Activated T-helper 1 cell treated with Interleukin-2 at 50 U/mL for 16 hours (primary cell): Measurements from ENCODE around the gene MEIS2.

ENCODE experiments used
- DNase-seq: peaks from one replicate; pipeline ENCODE4 v3.0.0-alpha.2; 2020; ENCODE audit warnings: low read depth

The MEIS2 gene

GRCh38 chr15:36926427-36926825 lies 173.9 kb downstream of the MEIS2 start:
- no peak for DNase-seq

DNA sequence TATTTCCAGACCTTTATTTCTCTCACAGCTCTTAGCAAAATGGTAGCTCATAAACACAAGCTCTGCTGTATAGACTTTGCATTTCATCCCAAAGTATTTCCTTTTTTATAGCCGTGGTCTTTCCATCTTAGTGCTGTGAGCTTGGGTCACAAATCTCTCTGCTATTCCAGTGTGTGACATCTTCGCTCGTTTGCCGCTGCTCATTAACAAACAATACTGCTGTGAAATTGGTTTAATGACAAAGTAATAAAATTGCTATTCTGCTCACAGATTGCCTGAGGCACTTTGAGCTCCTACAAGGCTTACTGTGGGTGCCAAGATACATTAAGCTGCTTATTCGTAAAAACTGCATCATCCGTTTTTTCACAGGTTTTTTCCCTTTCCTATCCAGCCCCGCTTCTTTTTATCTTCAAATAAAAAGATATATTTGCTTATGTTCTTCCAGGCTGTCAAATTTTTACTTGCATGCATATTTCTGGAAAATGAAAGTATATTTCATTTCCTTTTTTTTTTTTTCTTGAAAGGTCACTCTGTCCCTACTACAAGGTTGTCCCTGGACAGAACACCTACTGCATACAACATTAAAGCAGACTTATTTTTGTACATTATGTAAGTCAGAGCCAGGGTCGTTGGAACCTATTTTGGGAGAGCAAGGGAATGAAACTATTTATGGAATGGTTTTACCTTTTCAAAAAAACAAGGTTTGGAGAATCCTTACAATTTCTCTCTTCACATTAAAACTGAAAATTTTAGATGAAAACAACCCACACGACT lies 174.5 kb downstream of the MEIS2 start:
- DNase-seq, result no peak

GRCh38 chr15:36925049-36925448 lies 175.3 kb downstream of the MEIS2 start:
- DNase-seq, result no peak

GRCh38 chr15:36924034-36924433 lies 176.3 kb downstream of the MEIS2 start:
- no peak for DNase-seq

- no peak for DNase-seq
Observed at GRCh38 chr15:36921484-36922091, 178.8 kb downstream of the MEIS2 start.

DNA sequence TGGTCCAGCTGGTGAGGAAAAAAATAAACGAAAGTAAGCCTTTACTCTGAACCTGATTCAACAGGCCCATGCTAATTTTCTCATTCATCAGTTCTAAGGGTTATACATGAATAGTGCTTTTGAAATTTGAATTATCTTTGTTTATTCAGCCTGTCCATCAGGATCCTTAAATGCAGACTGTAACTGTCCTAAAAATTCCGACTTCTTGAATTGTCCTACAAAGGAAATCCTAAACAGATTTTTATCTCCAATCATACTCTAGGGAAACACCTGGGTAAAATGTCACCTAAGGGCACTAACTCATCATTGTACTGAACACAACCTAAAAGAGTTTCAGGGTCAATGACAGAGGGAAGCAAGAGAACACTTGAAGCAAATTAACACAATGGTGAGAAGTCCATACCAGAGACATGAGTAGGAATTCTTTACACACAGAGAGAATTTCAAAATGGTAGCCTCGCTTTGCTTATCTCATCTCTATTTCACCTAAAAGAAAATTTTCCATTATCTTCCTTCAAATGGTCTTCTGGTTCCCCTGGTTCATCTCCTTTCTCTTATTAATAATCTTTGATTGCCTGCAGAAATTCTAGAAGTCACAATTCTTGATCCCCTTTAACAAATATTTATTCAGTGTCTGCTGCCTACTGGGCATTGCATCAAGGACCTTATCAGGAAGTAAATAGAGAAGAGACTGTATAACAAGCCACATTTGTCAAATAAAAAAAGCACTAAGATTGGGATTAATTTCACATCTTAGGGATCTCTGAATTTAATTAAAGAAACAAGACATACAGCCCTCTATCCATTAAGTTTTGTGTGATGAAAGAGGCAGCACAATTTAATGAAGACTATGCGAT lies 182.7 kb downstream of the MEIS2 start:
- no peak for DNase-seq

- DNase-seq, result no peak
Observed at GRCh38 chr15:36914960-36915808, 185.2 kb downstream of the MEIS2 start.

GRCh38 chr15:36914466-36914865 lies 185.9 kb downstream of the MEIS2 start:
- no peak for DNase-seq

GRCh38 chr15:36912311-36912712 lies 188.0 kb downstream of the MEIS2 start:
- DNase-seq, result no peak

DNA sequence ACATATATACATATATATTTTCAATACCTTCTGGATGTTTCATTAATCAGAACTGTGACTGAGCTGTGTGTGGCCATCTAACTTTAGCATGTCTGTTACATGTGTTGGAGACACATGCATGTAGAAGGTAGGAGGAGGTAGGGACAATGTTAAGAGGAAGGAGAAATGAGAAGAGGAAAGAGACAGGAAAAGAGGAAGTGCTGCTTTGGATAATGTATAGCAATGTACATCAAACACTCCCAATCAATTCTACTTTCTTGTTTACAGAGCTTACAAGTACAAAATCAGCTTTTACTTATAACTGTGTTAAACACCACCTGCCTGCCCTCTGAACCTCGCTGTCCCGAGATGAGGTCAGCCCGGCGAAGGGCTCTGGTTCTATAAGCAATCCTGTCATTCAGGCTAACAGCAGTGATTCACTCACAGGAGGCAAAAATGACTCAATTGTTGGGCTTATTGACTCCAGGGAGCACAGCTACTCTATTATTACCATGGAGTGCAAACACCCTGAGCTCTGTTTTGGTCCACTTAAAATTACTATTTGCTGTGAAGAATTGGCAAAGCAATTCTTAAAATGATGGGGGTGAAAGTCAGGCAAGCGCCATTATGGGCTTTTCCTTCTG lies 188.9 kb downstream of the MEIS2 start:
- DNase-seq, result no peak

DNA sequence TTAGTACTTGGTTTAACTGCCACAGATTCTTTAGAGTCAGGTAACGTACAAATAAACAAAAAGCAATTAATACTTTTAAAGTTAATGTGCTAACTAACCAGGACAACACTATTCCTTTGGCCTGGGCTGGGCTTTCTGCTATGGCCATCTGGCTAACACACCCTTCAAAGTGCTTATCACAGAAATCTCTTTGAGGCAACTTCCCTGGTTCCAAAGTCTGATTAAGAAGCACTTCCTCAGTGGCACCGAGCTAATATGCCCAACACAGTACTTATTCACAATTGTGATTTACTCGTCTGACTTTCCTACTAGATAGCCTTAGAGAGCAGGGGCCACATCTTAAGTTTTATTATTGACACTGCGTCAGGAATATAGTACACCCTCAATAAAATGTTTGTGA lies 191.4 kb downstream of the MEIS2 start:
- no peak for DNase-seq

- no peak for DNase-seq
Observed at GRCh38 chr15:36907295-36907694, 193.1 kb downstream of the MEIS2 start.

DNA sequence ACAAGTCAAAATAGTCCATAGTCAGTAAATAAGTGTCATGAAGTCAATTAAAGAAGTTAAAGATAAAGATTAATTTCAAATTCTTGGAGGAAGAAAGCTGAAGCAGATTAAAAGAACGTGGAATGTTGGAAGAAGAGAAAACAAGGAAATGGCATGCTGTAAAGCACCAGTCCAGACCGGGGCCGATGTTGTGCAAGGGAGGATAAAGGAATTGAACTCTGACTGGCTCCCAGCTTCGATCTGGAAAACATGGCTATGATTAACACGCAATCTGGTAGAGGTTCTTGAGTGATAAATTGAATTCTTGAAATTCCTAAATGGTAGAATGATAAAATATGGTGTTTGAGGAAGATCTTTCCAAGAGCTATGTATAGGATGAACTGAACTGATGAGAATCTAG lies 194.4 kb downstream of the MEIS2 start:
- DNase-seq, result no peak

GRCh38 chr15:36904715-36905114 lies 195.6 kb downstream of the MEIS2 start:
- DNase-seq, result no peak

GRCh38 chr15:36903922-36904556 lies 196.3 kb downstream of the MEIS2 start:
- DNase-seq, result no peak

- no peak for DNase-seq
Observed at GRCh38 chr15:36903195-36903594, 197.2 kb downstream of the MEIS2 start.

DNA sequence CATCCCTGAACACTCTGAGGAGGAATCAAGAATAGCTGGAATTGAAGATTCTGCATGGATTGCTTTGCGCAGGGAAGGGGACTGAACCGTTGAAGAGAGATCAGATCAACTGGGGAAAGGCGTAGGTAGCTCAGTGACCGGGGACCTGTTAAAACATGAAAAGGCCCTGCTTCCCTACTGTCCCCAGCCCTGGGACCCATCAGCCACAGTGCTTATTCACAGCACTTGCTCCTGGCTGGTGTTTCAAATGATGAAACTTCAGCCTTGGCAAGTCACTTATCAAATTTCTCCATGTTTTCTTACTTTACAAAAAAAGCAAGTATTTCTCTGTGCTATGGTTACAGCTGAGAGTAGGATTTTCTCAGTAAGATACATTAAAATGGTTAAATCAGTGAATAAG lies 199.3 kb downstream of the MEIS2 start:
- DNase-seq, result no peak

DNA sequence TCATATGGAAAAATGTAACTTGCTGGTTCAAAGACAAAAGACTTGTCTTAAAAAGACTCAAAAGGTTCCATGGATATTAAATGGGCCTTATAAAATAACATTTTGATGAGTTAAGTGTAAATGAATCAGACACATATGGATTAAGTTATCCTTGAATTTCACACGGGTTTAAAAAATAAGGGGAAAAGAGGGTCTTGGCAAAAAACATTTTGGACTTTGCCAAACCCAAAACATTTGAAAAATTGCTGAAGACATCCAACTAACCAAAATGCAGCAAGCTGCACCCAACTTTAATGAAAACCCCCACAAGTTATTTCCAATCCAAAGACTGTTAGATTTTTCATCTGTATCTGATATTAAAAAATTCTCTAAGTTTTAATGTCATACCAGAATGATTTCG lies 200.7 kb downstream of the MEIS2 start:
- no peak for DNase-seq

GRCh38 chr15:36898536-36899126 lies 201.7 kb downstream of the MEIS2 start:
- no peak for DNase-seq

DNA sequence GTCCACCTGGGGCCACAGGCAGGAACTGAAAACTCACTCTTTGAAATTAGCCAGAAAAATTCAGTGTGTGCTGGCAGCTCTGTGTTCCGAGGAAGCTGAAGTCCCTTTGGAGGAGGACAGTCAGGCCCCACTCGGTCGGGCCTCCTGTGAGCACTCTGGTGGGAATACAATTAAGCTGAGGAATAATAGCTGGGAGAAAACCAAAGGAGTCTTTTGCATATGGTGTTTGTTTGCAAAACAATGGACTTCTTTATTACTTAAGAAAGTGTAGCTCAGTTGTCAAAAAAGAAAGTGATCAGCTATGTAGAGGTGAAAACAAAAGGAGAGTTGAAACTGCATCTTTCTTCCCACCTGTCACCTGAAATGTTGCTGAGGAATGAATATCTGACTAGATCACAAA lies 202.5 kb downstream of the MEIS2 start:
- DNase-seq, result no peak

DNA sequence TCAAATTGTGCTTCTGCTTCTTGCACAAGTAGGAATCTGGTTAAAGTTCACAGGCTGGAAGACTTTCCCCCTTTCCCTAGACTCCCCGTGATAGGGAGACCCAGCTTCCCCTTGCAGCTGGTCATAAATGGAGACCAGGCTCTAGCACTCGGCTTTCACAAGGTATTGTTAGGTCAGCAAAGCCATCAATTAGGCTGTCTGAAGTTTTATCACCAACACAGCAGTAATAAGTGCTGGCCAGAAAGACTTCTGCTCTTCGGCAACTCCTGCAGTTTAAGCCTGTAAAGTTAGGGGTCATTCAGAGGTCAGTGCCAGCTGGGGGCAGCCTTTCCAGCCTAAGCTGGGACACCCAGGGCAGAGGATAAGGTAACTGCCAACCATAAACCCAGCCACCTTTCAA lies 203.4 kb downstream of the MEIS2 start:
- DNase-seq, result no peak
